RWPE2 (cell line): ENCODE data around the gene UTRN.

Experiments used
- ATAC-seq: fragments of 200-7000 bp; cut with Tn5 transposase; 3 replicates; pipeline ENCODE4 v1.9.1; 2021; ENCODE audit warnings: low read depth
- DNase-seq: peaks from one replicate; pipeline ENCODE4 v3.0.0-alpha.2; 2020; ENCODE audit warnings: low spot score
- H3K27ac ChIP-seq: fragments of 450-650 bp; 2 replicates; pipeline ENCODE4 v1.5.1; 2017; ENCODE audit warnings: mild to moderate bottlenecking; ENCODE audit not compliant: poor library complexity, severe bottlenecking
- H3K27me3 ChIP-seq: fragments of 250-450 bp; sonication (Bioruptor Pico); 2 replicates; pipeline ENCODE4 v1.5.1; 2021; ENCODE audit warnings: mild to moderate bottlenecking, moderate library complexity; ENCODE audit not compliant: insufficient read depth, poor library complexity, severe bottlenecking
- H3K36me3 ChIP-seq: fragments of 250-450 bp; sonication (Bioruptor Pico); 2 replicates; pipeline ENCODE4 v1.5.1; 2020; ENCODE audit warnings: low read depth, mild to moderate bottlenecking, moderate library complexity
- H3K4me1 ChIP-seq: fragments of 250-450 bp; sonication (Bioruptor Pico); 2 replicates; pipeline ENCODE4 v1.5.1; 2021; ENCODE audit warnings: mild to moderate bottlenecking, moderate library complexity; ENCODE audit not compliant: insufficient read depth, poor library complexity, severe bottlenecking
- H3K4me3 ChIP-seq: fragments of 250-450 bp; sonication (Bioruptor Pico); 2 replicates; pipeline ENCODE4 v1.5.1; 2021; ENCODE audit warnings: mild to moderate bottlenecking, moderate library complexity; ENCODE audit not compliant: severe bottlenecking
- H3K9me3 ChIP-seq: fragments of 250-450 bp; sonication (Bioruptor Pico); 2 replicates; pipeline ENCODE4 v1.5.1; 2021; ENCODE audit warnings: mild to moderate bottlenecking, moderate library complexity; ENCODE audit not compliant: severe bottlenecking
- TF ChIP-seq, protein P1 (sequence below): fragments of 450-650 bp; IDR thresholded peaks from one replicate; pipeline ENCODE4 v1.5.1; 2017; ENCODE audit warnings: mild to moderate bottlenecking, moderate library complexity; ENCODE audit not compliant: poor library complexity, severe bottlenecking

Gene UTRN

GRCh38 chr6:144277174-144277573 lies 8.0 kb upstream of the UTRN start:
- H3K27ac ChIP-seq, result no peak overlapping the region
- H3K4me1 ChIP-seq, result peaks cover 11% of the 10 kb centered on the region
- H3K36me3 ChIP-seq, result no peaks in the 10 kb centered on the region
- no peaks in the 10 kb centered on the region for H3K9me3 ChIP-seq
- no peak for ATAC-seq
- DNase-seq, result no peak
- TF ChIP-seq, protein P1, sequence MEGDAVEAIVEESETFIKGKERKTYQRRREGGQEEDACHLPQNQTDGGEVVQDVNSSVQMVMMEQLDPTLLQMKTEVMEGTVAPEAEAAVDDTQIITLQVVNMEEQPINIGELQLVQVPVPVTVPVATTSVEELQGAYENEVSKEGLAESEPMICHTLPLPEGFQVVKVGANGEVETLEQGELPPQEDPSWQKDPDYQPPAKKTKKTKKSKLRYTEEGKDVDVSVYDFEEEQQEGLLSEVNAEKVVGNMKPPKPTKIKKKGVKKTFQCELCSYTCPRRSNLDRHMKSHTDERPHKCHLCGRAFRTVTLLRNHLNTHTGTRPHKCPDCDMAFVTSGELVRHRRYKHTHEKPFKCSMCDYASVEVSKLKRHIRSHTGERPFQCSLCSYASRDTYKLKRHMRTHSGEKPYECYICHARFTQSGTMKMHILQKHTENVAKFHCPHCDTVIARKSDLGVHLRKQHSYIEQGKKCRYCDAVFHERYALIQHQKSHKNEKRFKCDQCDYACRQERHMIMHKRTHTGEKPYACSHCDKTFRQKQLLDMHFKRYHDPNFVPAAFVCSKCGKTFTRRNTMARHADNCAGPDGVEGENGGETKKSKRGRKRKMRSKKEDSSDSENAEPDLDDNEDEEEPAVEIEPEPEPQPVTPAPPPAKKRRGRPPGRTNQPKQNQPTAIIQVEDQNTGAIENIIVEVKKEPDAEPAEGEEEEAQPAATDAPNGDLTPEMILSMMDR, result no peak
- H3K4me3 ChIP-seq, result no peak overlapping the region
- H3K27me3 ChIP-seq, result no peaks in the 10 kb centered on the region

DNA sequence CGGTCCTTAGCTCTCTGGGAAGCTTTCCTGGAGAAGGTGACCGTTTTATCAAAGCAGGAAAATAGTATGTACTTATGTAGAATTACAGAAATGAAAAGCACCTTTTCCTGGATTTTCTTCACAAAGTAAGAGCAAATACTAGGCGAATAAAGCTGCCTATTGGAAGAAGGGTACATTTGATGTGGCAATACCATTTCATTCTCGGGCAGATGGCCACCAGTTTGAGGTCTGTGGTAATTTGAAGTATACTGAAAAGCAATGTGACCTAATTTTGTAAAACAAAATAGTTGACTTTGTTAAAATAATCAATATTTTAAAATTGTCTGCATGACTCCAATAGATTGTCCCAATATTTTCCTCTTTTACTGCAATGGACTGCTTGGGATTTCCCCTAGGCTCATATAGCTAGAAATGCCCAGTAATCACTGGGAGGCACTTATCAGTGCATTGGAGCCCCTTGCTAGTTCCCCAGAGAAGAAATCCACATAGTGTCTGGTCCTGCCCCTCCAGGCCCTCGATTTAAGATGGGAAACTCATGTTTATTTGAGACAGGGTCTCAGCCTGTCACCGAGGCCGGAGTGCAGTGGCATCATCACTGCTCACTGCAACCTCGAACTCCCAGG lies 7.4 kb upstream of the UTRN start:
- H3K4me1 ChIP-seq, result peaks cover 11% of the 10 kb centered on the region
- H3K36me3 ChIP-seq, result no peaks in the 10 kb centered on the region
- ATAC-seq, result no peak
- peak overlapping the region; percentile 23 for H3K27ac ChIP-seq
- no peak for DNase-seq
- no peaks in the 10 kb centered on the region for H3K27me3 ChIP-seq
- TF ChIP-seq, protein P1, result no peak
- no peaks in the 10 kb centered on the region for H3K9me3 ChIP-seq
- H3K4me3 ChIP-seq, result no peak overlapping the region

DNA sequence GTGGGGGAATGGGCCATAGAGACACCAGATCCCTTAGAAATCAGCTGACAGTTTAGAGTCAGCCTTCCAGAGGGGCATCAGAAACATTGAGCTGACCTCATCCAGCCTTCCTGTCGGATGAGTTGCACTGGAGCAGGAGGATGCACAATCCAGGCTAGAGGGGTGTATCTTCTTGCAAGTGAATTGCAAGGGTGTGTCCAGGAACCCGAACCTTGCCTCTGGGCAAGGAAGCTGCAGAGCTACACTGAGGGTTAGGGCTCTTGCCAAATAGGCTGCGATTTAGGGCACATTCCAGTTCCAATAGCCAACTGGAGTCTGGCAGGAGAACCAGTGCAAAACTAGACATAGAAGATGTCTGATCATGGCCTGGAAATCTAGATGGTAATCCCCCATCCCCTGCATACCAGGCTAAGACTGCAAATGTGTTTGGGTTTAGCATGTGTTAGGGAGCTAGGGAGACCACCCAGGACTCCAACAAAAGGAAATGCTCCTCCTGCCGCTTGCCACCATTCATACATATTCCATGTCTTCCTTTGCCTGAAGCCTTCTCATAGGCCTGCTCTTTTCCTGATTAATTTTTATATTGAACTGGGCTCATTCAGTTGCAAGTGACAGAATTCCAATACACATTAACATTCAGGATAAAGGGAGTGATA lies 6.3 kb upstream of the UTRN start:
- ATAC-seq (peak; percentile 99), DNase-seq (peak; percentile 68)
- Histone ChIP-seq H3K36me3 (no peaks in the 10 kb centered on the region), H3K27ac (peak overlapping the region; percentile 23), H3K4me3 (no peak overlapping the region), H3K9me3 (no peaks in the 10 kb centered on the region), H3K4me1 (peaks cover 11% of the 10 kb centered on the region), H3K27me3 (no peaks in the 10 kb centered on the region)
- TF ChIP-seq, protein P1, result no peak

DNA sequence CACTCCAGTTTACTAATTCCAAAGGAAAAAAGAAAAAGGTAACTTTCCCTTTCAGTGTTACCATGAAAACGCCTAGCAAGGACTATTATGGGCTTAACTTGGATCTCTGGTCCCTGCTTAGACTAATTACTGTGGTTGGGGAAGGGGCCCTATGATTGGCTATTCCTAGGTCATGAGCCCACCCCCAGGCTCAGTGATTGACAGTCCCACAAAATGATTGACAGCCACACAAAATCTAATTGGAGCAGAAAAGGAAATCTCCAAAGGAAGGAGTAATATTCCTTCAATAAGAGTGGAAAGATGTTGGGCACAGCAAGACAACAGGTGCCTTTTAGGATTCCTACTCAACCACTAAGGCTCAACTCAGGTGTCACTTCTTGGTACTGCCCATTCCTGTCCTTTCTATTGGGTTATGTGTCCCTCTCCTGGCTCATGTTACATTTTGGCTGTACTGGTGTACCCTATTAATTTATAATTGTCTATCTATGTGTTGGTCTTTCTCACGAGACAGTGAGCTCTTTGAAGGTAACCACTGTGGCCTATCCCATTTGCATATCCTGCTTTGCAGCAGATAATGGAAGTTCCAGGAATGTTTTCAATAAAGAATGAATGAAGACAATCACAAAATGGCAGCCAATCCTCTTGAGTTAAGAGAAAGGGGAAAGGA lies 5.5 kb upstream of the UTRN start:
- no peak for DNase-seq
- peak overlapping the region; percentile 23 for H3K27ac ChIP-seq
- ATAC-seq, result no peak
- peaks cover 11% of the 10 kb centered on the region for H3K4me1 ChIP-seq
- TF ChIP-seq, protein P1, result no peak
- no peaks in the 10 kb centered on the region for H3K9me3 ChIP-seq
- no peak overlapping the region for H3K4me3 ChIP-seq
- H3K36me3 ChIP-seq, result no peaks in the 10 kb centered on the region
- H3K27me3 ChIP-seq, result no peaks in the 10 kb centered on the region
